Cardiac fibroblast (primary cell): ENCODE results near the gene ARID3A.

Experiments used
- DNase-seq, 2 donors: peaks; one replicate each; pipeline versions ENCODE4 v3.0.0 to v3.0.0-alpha.2; 2010; ENCODE audit warnings: low read depth in 2 of 2
- H3K4me3 ChIP-seq, 2 donors: replicated peaks in 1 of 2; 1 replicate in 1 of 2; 2 replicates in 1 of 2; pipeline ENCODE4 v1.5.1; 2011; ENCODE audit warnings: low read depth in 2 of 2, low read length in 2 of 2, mild to moderate bottlenecking in 2 of 2, moderate library complexity in 1 of 2
- CTCF ChIP-seq: IDR thresholded peaks from one replicate; pipeline ENCODE4 v1.5.1; 2011; ENCODE audit warnings: low read depth, mild to moderate bottlenecking, low read length, inconsistent platforms

ARID3A gene

DNA sequence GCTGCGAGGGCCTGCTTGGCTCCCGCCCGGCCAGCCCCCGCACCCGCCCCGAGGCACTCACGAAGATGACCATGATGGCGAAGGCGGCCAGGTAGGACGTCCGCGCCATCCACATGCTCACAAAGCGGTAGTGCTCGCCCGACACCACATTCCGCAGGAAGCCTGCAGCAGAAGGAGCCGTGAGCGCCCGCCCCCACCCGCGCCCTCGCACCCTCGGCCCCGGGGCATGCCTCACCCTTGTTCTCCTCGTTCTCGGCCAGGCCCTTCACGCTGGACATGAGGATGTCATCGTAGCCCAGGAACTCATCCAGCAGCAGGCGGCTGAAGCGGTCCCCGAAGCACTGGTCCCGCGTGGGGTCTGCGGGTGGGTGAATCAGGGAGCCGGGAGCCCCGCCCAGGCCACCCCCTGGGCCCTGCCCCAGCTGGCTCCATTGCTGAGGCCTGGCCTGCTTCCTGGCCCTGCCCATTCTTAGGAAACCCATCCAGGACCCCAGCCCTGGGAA is 86.0 kb downstream of the ARID3A start:
- no peak for TF ChIP-seq CTCF
- no peak overlapping the region for H3K4me3 ChIP-seq
- DNase-seq = no peak

DNA sequence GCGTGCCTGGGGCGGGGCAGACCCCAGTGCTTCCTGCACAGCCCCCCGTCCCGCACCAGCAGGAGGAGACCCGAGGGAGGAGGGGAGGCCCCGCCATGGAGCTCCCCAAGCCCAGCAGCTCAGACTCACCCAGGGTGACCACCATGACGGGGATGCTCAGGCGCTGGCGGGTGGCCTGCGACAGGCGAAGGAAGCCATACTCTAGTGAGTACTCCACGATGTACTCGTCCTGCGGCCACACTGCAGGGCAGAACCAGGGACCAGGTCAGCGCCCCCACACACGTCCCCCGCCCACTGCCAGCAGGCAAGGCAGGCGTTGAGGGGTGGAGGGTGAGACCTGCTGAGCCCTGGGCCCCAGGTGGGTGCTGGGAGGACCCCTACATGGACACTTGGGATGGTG is 86.5 kb downstream of the ARID3A start:
- H3K4me3 ChIP-seq = no peak overlapping the region
- no peak for DNase-seq
- TF ChIP-seq CTCF = no peak

GRCh38 chr19:1013218-1013617 is 87.4 kb downstream of the ARID3A start:
- H3K4me3 ChIP-seq = no peak overlapping the region
- no peak for DNase-seq
- TF ChIP-seq CTCF = no peak

- no peak overlapping the region for H3K4me3 ChIP-seq
- DNase-seq = no peak
- TF ChIP-seq CTCF = no peak
These were observed 88.6 kb downstream of the ARID3A start for GRCh38 chr19:1014161-1015060.

DNA sequence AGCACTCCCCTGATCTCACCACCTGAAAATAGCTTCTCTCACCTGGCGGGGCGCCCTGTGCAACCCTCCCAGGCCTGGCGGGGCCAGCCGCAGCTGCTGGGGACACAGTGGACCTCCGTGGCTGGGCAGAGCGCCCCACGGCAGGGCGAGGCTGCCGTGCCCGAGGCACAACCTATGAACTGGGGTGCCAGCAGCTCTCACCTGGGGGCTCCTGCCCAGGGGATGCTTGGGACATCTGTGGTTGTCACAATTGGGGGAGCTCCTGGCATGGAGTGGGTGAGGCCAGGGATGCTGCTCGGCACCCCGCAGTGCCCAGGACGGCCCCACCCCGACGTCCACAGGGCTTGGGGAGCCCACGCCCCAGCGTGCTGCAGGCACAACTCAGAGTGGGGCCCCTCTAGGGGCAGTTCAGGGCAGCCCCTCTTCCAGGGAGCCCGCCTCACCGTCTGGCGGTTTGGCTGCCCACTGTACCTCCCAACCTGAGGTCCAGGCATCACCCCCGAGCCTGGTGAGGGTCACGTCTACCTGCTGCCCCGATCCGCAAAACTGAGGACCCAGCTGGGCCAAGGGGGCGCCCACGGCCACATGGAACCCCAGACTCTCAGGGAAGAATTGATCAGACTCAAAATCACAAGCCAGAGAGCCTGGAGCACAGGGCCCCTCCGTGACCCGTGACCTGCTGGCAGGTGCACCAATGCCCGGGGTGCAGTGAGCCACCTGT is 89.4 kb downstream of the ARID3A start:
- H3K4me3 ChIP-seq = no peak overlapping the region
- TF ChIP-seq CTCF = no peak
- DNase-seq = no peak

GRCh38 chr19:1015782-1016646 is 90.2 kb downstream of the ARID3A start:
- no peak overlapping the region for H3K4me3 ChIP-seq
- TF ChIP-seq CTCF = no peak

More at GRCh38 chr19:1015782-1016646, 90.2 kb downstream of the ARID3A start:
- no peak for DNase-seq
